GM10266 (cell line): Measurements from ENCODE around the gene PLEKHS1.
"Not testable (repeated sequence)": the region's sequence is repeated elsewhere in the genome, so short reads cannot be mapped to it uniquely, and the experiment has no call there.

ENCODE experiments used
- DNase-seq: peaks from one replicate; pipeline ENCODE4 v3.0.0; 2012; ENCODE audit errors: extremely low spot score
- TF ChIP-seq, protein P1 (sequence below): IDR thresholded peaks from 2 replicates; pipeline ENCODE4 v1.5.1; 2012; ENCODE audit warnings: mild to moderate bottlenecking, low read depth; ENCODE audit not compliant: control insufficient read depth, insufficient read depth; ENCODE audit errors: missing control alignments

The PLEKHS1 gene

DNA sequence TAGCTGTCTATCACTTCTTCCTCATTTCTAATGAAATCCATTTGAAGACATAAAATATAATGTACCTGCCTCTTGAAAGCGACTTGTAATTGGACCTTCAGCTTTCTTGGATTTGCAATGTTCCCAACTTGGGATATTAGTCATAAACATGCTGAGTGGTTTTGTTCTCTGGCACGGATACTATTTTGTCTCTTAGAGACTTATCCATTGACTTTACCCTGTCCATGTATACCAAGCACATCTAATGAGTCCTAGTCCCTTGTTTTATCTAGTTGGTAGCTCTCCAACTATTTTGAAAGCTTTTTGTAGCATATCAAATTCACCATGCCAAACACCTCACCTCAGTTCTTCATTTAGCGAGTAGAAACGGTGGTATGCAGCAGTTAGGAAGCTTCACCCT lies 18.9 kb downstream of the PLEKHS1 start:
- no peak for DNase-seq
- TF ChIP-seq, protein P1, sequence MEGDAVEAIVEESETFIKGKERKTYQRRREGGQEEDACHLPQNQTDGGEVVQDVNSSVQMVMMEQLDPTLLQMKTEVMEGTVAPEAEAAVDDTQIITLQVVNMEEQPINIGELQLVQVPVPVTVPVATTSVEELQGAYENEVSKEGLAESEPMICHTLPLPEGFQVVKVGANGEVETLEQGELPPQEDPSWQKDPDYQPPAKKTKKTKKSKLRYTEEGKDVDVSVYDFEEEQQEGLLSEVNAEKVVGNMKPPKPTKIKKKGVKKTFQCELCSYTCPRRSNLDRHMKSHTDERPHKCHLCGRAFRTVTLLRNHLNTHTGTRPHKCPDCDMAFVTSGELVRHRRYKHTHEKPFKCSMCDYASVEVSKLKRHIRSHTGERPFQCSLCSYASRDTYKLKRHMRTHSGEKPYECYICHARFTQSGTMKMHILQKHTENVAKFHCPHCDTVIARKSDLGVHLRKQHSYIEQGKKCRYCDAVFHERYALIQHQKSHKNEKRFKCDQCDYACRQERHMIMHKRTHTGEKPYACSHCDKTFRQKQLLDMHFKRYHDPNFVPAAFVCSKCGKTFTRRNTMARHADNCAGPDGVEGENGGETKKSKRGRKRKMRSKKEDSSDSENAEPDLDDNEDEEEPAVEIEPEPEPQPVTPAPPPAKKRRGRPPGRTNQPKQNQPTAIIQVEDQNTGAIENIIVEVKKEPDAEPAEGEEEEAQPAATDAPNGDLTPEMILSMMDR, result no peak

DNA sequence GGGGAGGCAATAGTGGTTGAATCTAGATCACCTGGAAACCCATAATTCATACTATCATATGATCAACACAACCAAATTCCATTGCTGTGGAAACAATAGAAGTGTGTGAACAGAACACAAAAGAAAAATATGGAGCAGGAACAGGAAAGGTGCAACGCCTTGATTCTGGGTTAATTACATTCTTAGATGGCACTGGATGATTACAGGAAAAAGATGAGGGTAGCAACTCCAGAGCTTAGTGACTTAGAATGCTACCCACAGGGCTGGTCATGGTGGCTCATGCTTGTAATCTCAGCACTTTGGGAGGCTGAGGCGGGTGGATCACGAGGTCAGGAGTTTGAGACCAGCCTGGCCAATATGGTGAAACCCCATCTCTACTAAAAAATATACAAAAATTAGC lies 19.6 kb downstream of the PLEKHS1 start:
- not testable (repeated sequence) for DNase-seq

DNA sequence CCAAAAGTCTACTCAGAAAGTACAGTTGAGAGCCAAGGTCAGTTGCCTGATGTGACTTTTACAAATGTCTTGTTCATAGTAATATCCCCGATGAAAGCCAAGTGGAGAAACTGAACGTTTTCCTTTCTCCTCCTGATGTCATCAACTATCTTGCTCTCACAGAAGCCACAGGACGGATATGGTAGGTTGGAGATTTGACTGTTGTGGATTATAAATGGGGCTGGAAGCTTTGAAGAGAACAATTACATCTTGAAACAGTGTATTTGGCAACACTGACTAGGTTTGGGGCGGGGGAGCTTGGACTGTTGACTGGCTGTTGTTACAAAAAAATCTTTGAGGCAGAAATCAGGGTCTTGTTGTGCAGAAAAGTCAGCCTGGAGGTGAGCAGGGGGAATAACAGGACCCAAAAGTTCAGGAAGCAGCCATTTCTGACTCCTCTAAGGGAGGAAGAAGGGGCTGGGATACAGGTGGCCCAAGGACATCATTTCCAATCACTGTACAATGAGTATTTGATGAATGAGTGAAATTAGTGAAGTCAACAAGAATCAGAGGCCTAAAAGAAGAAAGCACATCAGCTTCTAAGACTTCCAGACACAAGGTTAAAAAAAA lies 24.3 kb downstream of the PLEKHS1 start:
- TF ChIP-seq, protein P1, result no peak
- DNase-seq, result no peak

DNA sequence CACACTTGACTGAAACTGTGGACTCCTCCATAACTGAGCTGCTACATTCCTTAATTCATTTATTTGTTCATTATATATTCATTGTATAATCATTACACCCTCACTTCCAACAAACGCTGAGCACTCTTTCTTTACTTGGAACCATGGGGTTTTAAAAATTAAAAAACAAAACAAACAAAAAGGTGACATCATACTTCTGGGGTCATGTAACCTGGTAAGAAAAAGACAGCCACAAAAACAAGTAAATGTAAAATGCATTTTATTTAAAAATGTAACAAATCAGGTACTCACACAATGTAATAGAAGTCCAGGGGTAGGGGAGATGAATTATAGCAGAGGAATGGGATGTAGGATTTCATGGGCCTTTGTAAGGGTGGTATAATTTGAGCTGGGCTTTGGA lies 25.1 kb downstream of the PLEKHS1 start:
- TF ChIP-seq, protein P1, result no peak
- no peak for DNase-seq

DNA sequence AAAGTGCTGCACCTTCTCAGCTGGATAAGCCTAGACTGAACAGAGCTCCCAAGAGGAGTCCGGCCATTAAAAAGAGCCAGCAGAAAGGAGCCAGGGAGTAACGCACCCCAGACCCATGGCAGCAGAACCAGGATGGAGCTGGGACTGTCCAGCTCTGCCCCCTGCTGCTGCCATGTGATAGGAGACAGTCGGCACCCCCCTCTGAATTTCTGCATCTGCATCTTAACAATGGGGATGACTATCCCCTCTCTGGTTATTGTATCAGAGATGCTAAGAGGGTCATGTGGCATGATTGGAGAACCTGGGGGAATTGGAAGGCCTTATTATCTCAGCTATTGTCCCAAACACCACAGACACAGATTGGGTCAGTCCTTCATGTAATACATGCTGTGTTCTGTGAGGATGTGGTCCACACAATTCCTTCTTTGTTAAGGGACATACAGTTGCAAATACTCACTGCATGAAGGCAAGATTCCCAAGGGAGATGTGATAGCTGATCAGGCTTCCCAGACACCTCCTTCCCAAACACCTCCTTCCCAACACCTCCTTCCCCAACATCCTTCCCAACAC lies 29.3 kb downstream of the PLEKHS1 start:
- no peak for DNase-seq
- TF ChIP-seq, protein P1, result no peak

DNA sequence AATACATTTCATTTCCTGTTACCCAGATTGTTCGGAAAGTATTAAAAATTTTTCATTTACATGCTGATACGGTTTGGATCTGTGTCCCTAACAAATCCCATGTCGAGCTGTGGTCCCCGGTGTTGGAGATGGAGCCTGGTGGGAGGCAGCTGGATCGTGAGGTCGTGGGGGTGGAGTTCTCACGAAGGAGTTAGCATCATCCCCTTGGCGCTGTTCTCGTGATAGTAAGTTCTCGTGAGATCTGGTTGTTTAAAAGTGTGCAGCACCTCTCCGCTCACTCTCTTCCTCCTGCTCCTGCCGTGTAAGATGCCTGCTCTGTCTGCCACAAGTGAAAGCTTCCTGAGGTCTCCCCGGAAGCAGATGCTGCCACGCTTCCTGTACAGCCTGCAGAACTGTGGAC lies 30.9 kb downstream of the PLEKHS1 start:
- no peak for DNase-seq

DNA sequence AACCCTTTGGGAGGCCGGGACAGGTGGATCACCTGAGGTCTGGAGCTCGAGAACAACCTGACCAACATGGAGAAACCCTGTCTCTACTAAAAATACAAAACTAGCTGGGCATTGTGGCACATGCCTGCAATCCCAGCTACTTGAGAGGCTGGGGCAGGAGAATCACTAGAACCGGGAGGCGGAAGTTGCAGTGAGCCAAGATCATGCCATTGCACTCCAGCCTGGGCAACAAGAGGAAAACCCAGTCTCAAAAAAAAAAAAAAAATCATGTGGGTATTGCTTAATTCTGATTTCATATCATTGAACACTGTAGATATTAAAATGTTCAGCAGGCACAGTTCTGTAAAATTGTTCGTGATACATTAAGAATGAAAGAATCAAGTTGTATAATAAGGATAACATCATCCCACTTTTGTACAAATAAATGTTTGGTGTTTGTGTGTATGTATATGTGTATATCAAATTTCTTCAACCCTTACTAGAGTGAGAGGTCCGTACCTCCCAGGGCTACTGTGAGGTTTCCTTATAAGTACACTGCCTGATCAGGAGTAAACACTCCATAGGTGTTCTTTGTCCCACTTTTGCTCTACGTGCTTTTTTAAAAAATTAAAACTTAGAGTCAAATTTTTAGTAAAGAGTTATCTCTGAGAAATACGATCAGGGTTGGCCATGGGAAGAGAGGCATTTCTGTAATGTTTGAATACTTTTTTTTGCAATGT lies 31.7 kb downstream of the PLEKHS1 start:
- DNase-seq, result no peak
- TF ChIP-seq, protein P1, result no peak

More for the DNA sequence above, 30.9 kb downstream of the PLEKHS1 start:
- TF ChIP-seq, protein P1, result no peak

DNA sequence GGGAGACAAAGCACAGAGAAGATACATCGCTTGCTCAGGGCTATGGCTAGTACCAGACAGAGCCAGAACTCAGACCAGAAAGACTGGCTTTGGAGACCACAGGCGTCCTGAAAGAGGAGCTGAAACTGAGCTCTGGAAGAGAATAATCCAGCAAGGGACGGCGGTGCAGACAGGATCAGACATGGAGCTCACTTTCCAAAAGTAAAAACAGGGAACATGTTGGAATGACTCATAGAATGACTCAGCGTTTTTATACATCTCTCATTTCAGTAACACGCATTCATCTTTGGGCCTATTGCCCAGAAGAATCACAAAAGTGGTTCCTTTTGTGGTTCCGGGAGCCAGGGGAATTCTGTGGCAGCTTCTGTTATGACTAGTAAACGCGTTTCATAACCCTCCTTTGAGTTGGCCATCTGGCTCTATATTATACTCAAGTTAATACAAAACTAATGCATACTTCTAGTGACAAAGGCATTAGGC lies 37.2 kb downstream of the PLEKHS1 start:
- TF ChIP-seq, protein P1, result no peak
- no peak for DNase-seq
